Endothelial cell of coronary artery (primary cell): ENCODE data around the gene RO60. TPM values are rescaled to one million over a fixed set of nuclear protein-coding genes. Genes with fewer than 3 reads are reported as not detected.

Experiments used
- total RNA-seq: library from RNA; depleted of rRNA; stranded (reverse); fragments of >200 nt; gene quantifications from 2 replicates; pipeline ENCODE4 v1.2.3, GENCODE V29; 2014

Gene RO60
- total RNA-seq = 108 and 140 TPM in 2 replicates

DNA sequence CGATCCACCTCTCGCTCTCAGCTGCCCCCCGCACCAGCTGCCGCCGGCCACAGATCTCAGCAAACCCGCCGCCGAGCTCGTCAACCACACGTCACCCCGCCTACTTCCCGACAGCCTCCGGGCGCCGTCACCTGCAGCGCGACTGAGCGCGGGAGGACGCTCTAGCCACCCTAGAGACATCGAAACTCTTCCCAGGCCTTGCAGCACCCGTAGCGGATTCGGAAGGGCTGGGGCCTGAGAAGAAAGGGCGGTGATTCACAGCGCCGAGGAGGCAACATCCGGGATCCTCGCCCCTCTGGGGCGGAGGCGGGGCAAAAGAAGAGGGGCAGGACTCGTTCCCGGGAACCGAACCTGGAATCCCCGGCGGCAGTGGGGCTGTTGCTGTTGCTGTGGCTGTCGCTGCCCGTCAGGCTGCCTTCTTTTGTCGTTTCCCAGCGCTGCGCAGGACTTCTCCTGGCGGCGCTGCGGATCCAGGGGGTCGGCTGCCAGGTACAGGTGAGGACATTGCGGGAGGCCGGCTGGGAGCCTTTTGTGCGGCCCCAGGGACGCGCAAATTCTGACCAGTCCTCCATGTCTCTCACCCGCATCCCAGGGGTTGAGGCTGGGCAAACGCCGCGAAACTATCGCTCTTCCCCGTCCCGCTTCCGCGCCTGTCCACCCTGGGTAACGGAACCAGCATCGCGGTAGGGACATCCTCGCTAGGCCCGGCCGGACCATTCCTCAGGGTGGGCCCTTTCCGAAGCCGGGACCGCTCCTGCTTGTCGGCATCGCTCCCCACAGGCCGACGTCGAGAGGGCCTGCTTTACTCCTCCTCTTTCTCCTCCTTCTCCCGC lies at the start of gene RO60, which contains the start of gene UCHL5:
TSS of gene RO60 (plus strand) at position 331 of the 833 bp plus-strand sequence. CDS start 9,443 bp downstream, outside the sequence.
TSS of gene UCHL5 (minus strand) at position 79 of the 833 bp plus-strand sequence. CDS start 100 bp downstream, outside the sequence.

DNA sequence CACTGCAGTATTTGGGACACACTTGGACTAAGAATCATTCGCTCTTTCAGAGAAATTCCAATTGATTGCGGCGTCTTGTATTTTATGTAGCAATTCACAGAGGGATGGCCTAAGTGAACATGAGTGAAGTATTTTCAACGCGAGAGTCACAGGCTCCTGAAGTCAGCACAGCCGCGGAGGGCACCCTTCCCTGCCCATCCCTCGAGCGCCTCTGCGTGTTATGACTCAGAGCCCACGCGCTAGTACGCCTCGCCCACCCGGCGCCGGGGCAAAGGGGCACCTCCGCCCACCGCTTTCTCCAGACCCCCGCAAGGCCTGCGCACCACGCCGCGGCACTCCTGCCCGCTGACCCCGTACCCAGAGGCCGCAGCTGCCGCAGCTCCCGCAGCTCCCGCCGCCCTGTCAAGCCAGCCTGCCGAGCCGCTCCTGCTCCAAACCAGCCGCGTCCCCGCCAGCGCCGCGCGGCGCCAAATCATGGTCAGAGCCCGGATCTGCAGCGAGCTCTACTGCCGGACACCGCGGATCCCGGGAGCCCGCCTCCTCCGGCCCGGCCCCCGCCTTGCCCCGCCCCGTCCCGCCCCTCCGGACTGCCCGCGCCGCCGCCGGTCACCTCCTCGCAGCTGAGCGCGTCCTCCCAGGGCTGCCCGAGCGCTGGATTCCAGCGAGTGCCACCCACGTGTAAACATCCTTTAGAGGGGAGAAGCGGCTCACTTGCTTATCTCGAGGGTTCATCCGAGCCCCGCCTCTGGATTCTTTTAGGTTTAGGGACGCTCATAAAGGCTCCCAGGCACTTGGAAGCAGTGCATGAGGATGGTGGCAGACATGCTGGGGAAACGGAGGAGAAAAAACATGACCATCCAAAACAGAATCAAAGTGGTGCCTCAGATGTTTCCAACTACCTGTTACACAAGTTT lies 45.8 kb downstream of the RO60 start, which contains the start of gene GLRX2:
TSS of gene GLRX2 (minus strand) at position 508 of the 914 bp plus-strand sequence. CDS start at position 476, 32 bp downstream.

Other genes starting within 250 kb of the RO60 start
- gene UCHL5, start 252 bp upstream of the RO60 start, total RNA-seq = 27.4 and 32.5 TPM in 2 replicates
- 11.9 and 14.5 TPM in 2 replicates for gene GLRX2, start 45.8 kb downstream of the RO60 start, total RNA-seq
- gene CDC73, start 62.4 kb downstream of the RO60 start, total RNA-seq = 18.4 and 19.1 TPM in 2 replicates
- gene B3GALT2, start 127.0 kb downstream of the RO60 start, total RNA-seq = 1.3 TPM in 1 of 2 replicates, not detected in the other